Progenitor cell of endocrine pancreas (in vitro differentiated cells): Measurements from ENCODE around the gene SSBP2. TPM values are rescaled to one million over a fixed set of nuclear protein-coding genes. Genes with fewer than 3 reads are reported as not detected.
A peak's percentile ranks its signal among the peaks of the same experiment; 100 is the strongest.

Source experiments
- DNase-seq: peaks from one replicate; pipeline ENCODE4 v3.0.0; 2021; ENCODE audit warnings: low spot score; ENCODE audit not compliant: unreplicated experiment
- H3K27ac Mint-ChIP-seq: 2 replicates; pipeline ENCODE4 v1.8.0; 2021; ENCODE audit warnings: mild to moderate bottlenecking, moderate library complexity, mixed read lengths
- H3K27me3 Mint-ChIP-seq: 2 replicates; pipeline ENCODE4 v1.8.0; 2021; ENCODE audit warnings: mixed read lengths
- H3K36me3 Mint-ChIP-seq: 2 replicates; pipeline ENCODE4 v1.8.0; 2022; ENCODE audit warnings: mixed read lengths; ENCODE audit not compliant: insufficient read depth
- H3K4me1 Mint-ChIP-seq: 2 replicates; pipeline ENCODE4 v1.8.0; 2021; ENCODE audit warnings: low read depth, mixed read lengths
- H3K4me3 Mint-ChIP-seq: 2 replicates; pipeline ENCODE4 v1.8.0; 2021; ENCODE audit warnings: low read depth, mild to moderate bottlenecking, moderate library complexity, mixed read lengths
- H3K9me3 Mint-ChIP-seq: 2 replicates; pipeline ENCODE4 v1.8.0; 2021; ENCODE audit warnings: low read depth, mixed read lengths
- total RNA-seq: library from RNA; stranded (reverse); gene quantifications from 2 replicates; pipeline ENCODE4 v1.2.1, GENCODE V29; 2021
- TF ChIP-seq, protein P1 (sequence below): fragments of 200-600 bp; sonication (generic); IDR thresholded peaks from one replicate; pipeline ENCODE4 v1.5.0; 2021; ENCODE audit warnings: antibody characterized with exemption, mild to moderate bottlenecking; ENCODE audit not compliant: unreplicated experiment

SSBP2 gene
- total RNA-seq, 1 donor from 2014 or later: 66.6 TPM

DNA sequence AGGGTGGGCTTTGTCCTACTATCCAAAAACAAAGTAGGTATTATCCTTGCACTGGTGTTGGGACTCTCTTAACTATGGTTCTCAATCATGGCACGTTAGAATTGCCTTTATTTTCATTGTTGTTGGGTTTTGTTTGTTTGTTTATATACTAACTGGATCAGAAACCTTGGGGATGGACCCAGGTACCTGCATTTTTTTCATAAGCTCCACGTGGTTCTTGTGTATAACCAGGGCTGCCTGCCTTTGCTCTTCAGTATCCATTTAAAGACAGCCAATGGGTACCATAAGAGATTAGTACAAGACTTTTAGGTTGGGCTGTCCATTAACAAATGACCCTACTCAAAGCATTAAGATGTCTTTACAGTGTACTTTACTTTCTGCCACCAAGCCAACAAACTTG is 2.5 kb upstream of the SSBP2 start:
- H3K27me3 Mint-ChIP-seq: no peaks in the 10 kb centered on the region
- no peaks in the 10 kb centered on the region for H3K9me3 Mint-ChIP-seq
- DNase-seq: no peak
- H3K4me1 Mint-ChIP-seq: peaks cover 25% of the 10 kb centered on the region
- H3K36me3 Mint-ChIP-seq: no peaks in the 10 kb centered on the region
- no peak overlapping the region for H3K27ac Mint-ChIP-seq
- TF ChIP-seq, protein P1, sequence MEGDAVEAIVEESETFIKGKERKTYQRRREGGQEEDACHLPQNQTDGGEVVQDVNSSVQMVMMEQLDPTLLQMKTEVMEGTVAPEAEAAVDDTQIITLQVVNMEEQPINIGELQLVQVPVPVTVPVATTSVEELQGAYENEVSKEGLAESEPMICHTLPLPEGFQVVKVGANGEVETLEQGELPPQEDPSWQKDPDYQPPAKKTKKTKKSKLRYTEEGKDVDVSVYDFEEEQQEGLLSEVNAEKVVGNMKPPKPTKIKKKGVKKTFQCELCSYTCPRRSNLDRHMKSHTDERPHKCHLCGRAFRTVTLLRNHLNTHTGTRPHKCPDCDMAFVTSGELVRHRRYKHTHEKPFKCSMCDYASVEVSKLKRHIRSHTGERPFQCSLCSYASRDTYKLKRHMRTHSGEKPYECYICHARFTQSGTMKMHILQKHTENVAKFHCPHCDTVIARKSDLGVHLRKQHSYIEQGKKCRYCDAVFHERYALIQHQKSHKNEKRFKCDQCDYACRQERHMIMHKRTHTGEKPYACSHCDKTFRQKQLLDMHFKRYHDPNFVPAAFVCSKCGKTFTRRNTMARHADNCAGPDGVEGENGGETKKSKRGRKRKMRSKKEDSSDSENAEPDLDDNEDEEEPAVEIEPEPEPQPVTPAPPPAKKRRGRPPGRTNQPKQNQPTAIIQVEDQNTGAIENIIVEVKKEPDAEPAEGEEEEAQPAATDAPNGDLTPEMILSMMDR: no peak
- H3K4me3 Mint-ChIP-seq: peak overlapping the region; percentile 40

DNA sequence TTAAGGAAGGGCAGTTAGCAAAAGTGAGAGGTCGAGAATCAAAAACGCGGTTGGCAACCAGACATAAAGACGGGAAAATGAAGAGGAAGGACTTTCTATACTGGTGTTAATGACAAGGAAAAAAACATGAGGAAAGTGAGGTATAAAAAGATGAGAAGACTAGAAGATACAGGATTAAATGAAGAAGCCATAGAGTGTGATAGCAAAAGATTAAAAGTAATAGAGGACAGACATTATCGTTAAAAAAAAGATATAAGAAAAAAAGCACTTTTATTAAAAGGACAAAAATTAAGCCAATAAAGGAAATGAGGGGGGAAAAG is 1.7 kb upstream of the SSBP2 start:
- Mint-ChIP-seq H3K27me3 (no peaks in the 10 kb centered on the region), H3K4me3 (no peak overlapping the region), H3K36me3 (peaks cover 1% of the 10 kb centered on the region), H3K9me3 (no peaks in the 10 kb centered on the region), H3K4me1 (peaks cover 31% of the 10 kb centered on the region), H3K27ac (no peak overlapping the region)
- DNase-seq: no peak
- TF ChIP-seq, protein P1: no peak

DNA sequence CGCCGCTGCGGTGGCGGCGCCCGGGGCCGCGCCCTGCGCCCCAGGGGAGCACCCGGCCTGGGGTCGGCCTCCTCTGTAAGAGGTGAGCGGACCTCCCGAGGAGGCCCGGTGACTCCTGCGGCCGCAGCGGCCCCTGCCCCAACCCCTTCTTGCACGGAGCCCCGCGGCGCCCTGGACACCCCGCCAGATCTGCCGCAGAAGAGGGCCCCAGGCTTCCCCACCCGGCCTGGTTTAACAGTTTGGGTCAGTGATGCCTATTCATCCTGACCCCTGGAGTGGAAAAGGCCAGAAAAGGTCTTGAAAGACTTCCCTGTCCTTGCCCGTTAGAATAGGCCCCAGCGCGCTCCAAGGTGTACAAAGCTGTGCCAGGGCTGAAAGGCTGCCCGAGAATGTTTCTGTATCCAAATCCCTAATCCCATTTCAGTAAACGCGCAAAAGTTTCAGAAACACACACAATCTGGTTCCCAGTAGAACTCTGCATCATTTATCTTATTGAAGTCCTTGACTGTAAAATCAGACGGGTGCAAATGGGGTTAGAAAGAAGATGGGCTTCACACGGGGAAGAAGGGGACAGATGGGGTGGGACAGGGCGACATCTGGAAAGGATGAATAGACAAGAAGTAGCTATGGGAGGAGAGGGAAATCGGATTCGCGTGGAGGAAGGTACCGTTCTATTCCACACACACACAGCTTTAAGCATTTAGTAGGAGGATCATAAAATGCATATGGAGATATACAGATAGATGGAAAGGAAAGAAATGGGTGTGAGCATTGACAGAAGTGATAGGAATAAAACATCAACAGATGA is 1.1 kb upstream of the SSBP2 start:
- Mint-ChIP-seq H3K4me3 (peak overlapping the region; percentile 85), H3K4me1 (peaks cover 32% of the 10 kb centered on the region), H3K36me3 (peaks cover 1% of the 10 kb centered on the region), H3K27me3 (no peaks in the 10 kb centered on the region), H3K9me3 (no peaks in the 10 kb centered on the region), H3K27ac (peak overlapping the region; percentile 87)
- TF ChIP-seq, protein P1: no peak
- DNase-seq: no peak

DNA sequence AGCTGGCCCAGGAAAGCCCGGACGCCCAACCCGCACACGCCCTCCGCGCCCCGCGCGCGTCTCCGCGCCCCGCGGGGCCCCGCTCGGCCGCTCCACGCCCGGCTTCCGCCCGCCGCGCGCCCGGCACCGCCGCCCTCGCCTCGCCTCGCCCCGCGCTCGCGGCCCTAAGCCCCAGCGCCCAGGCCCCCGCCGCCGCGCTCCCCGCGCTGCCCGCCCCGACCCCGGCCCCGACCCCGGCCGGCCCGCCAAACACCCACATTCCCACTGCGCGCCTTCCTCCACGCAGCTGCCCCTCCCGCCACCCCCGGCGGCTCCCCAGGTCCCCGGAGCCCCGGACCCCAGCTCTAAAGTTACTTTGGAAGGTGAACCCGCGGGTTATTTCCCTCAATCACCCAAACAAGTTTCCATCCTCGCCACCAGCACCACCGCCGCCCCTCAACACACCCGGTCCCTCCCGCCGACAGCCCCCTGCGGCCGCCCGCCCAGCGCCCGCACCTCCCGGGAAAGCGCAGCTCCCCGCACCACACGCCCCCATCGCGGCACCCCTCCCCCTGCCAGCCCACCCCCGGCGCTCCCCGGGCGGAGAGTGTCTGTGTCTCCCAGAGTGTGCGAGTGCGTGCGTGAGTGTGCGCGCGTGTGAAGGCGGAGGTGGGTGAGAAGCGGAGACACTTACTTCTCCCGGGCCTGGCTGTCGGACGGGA is 439 bp downstream of the SSBP2 start:
- Mint-ChIP-seq H3K27ac (peak overlapping the region; percentile 93), H3K4me3 (peak overlapping the region; percentile 85), H3K9me3 (no peaks in the 10 kb centered on the region), H3K36me3 (peaks cover 1% of the 10 kb centered on the region), H3K4me1 (peaks cover 32% of the 10 kb centered on the region), H3K27me3 (no peaks in the 10 kb centered on the region)
- DNase-seq: no peak
- TF ChIP-seq, protein P1: no peak

DNA sequence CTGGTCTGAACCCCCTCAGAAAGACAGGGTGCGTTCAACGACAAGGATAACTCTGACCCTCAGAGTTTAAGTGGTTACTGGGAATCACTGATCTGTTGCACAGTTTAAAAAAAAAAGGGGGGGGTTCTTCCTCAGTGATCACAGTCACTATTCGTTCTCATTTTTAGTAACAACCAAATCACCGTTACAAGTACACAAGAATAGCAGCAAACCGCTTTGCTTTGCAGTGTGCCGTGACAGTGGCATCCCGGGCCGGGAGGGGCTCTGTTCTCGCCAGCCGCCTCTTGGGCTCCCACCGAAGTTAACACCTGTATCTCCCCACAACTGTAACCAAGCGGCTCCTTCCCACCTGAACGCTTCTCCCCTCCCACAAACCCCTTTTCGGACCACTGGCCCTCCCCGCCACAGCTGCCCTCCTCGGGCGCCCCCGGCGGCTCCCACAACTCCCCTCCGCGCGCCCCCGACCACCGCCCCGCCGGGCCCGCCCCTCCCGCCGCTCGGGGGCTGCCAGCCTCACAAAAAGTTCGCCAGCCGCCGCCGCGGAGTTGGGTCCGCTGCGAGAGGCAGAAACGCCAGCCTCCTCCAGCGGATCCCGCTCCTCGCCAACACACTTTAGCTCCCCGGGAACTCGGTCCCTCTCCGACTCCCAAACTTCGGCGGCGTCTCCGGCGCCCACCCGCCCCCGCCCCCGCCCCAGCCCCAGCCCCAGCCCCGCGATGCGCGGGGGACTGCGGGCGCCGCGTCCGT is 1.2 kb downstream of the SSBP2 start:
- Mint-ChIP-seq H3K27me3 (no peaks in the 10 kb centered on the region), H3K4me1 (peaks cover 29% of the 10 kb centered on the region), H3K4me3 (peak overlapping the region; percentile 90), H3K27ac (peak overlapping the region; percentile 91), H3K9me3 (no peaks in the 10 kb centered on the region), H3K36me3 (peaks cover 1% of the 10 kb centered on the region)
- DNase-seq: peak; percentile 42
- TF ChIP-seq, protein P1: peak; percentile 14
